ENCODE measurements around the gene TANGO6.
"Not testable (repeated sequence)": the region's sequence is repeated elsewhere in the genome, so short reads cannot be mapped to it uniquely, and the experiment has no call there.

The TANGO6 gene

DNA sequence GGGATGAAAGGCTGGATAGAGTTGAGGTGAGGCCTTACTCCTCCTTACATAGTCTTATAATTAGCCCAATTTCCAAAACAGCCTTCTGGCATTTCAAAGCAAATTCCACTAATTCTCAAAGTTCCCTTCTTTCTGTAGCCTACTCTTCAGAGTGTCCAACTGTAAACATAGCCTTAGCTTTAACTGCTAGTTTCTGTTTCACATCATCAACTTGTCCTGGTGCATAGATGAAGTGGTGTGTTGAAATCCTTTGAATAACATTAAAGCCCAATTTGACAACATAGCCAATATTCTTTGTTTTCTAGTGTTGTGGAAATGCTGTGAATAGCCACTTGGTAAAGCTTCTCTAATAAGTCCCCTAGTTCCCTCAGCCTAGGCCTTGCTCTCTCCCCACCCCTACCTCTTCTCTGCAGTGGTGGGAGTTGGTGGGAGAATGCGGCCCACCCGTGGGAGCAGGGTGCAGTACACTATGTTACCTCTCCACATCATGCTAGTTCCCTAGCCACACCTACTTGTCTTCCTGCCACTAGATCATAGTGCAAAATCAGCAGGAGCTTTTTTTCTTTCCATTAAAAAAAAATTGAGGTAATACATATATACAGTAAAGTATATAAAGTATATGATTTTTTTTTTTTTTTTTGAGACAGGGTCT lies 135.1 kb downstream of the TANGO6 start:
- no peak for DNase-seq

DNA sequence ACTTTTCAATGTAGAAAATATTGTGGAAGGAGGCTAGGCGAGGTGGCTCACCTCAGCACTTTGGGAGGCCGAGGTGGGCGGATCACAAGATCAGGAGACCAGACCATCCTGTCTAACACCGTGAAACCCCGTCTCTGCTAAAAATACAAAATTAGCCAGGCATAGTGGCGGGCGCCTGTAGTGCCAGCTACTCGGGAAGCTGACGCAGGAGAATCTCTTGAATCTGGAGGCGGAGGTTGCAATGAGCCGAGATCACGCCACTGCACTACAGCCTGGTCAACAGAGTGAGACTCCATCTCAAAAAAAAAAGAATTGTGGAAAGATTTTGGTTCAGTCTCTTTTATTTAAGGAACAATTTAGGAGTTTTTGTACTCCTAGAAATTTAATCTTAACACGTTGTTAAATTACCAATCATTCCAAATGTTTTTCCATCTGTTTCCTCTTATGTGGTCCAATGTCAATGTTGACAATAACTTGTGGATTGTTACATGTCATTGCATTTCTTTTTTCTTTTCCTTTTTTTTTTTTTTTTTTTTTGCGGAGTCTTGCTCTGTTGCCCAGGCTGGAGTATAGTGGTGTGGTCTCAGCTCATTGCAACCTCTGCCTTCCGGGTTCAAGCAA lies 137.5 kb downstream of the TANGO6 start:
- DNase-seq, result no peak

DNA sequence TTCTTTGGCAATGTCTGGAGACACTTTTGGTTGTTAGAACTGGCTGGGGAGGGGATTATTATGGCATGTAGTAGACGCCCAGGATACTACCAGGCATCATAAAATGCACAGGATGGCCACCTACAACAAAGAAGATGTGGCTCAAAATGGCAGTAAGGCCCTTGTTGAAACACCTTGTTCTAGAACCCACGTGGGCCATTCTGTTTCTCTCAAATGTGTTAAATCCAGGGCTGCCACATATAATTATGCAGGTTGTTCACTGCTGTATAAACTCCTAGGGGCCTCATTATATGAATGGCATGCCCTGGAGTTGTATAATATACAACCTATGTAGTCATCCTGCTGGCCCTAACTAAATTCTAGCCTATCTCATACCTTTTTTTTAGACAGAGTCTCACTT lies 138.6 kb downstream of the TANGO6 start:
- DNase-seq, result no peak

DNA sequence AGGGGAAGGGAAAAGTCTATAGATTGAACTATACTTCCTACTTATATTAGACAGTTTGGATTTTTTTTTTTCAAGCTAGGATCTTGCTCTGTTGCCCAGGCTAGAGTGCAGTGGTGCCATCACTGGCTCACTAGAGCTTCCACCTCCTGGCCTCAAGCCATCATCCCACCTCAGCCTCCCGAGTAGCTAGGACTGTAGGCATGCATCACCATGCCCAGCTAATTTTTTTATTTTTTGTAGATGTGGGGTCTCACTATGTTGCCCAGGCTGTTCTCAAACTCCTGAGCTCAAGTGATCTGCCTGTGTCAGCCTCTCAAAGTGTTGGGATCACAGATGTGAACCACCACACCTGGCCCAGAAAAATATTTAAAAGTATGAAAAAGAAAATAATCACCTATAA lies 141.1 kb downstream of the TANGO6 start:
- no peak for DNase-seq

DNA sequence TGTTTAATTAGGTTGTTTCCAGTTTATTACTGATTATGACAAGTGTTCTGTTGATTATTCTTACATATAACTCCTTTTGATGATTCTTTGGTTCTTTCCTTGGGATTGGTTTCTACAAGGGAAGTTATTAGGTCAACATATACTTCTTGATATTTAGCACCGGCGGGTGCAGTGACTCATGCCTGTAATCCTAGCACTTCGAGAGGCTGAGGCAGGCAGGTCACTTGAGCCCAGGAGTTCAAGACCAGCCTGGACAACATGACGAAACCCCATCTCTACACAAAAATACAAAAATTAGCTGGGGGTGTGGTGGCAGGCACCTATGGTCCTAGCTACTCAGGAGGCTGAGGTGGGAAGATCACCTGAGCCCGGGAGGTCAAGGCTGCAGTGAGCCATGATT lies 141.9 kb downstream of the TANGO6 start:
- no peak for DNase-seq

DNA sequence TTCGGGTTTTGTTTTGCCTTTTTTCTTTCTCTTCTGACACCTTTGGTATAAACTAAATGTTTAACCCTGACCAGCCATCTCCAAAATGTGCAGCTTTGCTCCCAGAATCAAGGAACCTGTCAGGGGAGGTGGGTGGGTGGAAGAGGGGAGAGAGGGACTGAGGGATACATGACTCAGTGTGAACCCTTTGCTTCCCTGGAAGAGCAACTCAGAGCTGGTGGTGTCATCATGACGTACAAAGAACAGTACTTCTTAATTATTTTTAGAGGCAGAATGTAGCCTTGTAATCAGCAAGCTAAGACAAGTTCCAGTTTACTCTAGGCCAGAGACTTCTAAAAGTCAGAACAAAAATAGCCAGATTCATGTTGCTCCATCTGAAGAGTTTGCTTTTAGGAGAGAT lies 142.5 kb downstream of the TANGO6 start:
- no peak for DNase-seq

DNA sequence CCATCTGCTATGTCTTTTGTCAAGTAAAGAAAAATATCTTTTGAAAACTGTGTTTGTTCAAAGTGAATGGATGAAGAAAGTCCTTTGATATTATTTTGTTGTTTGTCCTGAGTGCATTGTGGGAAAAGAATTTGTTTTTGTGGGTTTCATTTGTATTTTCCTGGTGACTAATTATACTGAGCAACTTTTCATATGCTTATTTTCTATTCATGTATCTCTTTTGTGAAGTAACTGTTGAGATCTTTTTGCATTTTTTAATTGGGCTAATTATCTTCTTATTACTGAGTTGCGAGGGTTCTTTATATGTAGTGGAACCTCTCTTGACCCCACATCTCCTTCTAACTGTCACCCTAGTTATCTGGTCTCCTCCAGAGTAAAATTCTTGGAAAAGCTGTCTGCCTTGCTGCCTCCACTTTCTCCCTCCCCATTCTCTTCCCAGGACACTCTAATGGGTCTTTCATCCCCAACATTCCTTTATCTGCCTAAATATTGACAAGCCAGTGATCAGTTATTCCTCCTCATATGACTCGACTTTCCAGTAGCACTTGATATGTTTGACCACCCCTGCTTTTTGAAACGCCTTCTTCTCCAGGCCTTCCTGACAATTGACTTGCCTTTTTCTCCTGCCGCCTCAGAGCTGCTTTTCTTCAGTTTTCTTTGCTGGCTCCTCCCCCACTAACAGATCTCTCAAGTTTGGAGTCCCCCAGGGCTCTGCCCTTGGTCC lies 144.6 kb downstream of the TANGO6 start:
- no peak for DNase-seq

DNA sequence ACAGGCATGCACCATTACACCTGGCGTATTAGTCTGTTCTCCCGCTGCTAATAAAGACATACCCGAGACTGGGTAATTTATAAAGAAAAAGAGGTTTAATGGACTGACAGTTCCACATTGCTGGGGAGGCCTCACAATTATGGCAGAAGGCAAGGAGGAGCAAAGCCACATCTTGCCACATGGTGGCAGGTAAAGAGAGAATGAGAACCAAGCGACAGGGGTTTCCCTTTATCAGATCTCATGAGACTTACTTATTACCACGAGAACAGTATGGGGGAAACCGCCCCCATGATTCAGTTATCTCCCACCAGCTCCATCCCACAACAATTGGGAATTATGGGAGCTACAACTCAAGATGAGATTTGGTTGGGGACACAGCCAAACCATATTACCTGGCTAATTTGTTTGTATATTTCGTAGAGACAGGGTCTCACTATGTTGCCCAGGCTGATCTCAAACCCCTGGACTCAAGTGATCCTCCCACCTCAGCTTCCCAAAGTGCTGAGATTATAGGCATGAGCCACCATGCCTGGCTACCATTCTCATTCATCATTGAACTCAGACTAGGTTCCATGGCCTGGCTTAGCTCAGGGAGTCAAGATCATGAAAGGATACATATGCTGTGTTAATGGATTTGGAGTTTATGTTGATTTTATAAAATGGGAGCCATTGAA lies 147.0 kb downstream of the TANGO6 start:
- not testable (repeated sequence) for DNase-seq

DNA sequence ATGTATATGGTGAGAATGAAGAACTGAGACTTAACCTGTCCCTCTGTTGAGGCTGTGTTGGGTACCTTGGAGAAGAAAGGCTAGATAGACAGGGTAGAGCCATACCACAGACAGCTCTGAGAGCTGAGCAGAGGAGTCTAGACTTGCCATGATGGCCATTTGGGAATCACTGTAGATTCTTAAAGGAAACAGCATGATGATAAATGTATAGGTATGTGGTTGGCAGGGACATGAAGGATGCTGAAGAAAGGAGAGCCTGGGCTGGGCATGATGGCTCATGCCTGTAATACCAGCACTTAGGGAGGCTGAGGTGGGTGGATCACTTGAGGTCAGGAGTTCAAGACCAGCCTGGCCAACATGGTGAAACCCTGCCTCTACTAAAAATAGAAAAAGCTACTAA lies 147.7 kb downstream of the TANGO6 start:
- DNase-seq, result no peak

DNA sequence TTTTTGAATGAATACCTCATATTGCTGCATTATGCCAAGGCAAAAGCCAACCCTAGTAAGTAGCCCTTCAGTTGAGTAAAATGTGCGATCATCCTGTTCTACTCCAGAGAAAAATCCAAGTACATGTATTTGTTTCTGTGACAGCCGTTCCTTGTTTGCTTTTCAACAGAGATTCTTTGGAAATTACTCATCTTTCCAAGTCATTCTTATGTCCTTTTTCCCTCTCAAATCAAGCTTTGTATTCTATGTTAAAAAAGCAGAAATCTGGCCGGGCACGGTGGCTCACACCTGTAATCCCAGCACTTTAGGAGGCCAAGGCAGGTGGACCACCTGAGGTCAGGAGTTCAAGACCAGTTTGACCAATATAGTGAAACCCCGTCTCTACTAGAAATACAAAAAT lies 149.2 kb downstream of the TANGO6 start:
- DNase-seq, result no peak

DNA sequence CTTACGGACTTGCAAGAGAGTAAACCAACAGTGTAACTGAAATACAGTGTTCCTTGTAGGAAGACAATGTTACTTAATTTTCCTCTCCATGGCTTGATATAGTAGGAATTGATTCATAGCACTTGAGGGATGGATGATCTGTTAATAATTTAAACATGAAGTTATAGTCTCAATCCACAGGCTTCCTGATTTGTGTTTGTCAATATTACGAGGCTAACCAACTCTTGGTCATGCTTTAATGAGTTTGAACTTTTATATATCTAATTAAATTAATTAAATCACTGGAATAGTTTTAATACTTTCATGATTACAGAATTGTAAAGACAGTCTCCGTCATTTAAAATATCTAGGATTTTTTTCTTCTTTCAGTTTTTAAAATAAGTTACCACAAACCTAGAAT lies 150.1 kb downstream of the TANGO6 start:
- DNase-seq, result no peak

DNA sequence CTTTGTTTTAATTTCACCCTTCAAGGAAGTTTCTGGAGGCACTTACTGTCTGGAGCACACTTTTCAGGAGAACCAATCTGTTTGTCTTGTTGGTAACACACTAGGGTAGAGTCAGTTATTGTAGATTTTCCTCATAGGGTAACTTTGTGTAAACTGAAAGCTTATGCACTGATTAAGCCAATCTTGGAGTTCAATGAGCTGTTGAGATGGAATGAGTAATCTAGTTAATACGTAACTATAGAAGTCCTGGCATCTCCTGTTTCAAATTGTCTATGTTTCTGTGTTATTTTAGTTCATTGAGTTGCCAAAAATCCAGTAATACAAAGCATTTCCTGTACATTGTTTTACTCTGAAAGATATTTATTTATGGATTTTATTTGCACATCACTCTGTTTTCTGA lies 150.6 kb downstream of the TANGO6 start:
- DNase-seq, result no peak

DNA sequence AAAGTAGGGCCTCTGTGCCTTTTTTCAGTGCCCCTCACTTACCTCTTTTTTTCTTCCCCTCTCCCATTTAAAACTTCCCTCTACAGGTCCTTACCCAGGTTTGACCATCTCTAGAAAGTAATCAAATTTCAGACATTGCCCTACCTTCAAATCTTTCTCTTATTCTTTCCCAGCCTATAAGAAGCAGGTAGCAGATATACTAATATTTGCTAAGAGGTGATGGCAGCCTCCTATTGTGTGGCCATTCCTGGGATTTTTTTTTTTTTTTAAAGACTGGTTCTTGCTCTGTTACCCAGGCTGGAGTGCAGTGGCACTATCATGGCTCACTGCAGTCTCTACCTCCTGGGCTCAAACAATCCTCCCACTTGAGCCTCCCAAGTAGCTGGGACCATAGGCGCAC lies 151.0 kb downstream of the TANGO6 start:
- no peak for DNase-seq

DNA sequence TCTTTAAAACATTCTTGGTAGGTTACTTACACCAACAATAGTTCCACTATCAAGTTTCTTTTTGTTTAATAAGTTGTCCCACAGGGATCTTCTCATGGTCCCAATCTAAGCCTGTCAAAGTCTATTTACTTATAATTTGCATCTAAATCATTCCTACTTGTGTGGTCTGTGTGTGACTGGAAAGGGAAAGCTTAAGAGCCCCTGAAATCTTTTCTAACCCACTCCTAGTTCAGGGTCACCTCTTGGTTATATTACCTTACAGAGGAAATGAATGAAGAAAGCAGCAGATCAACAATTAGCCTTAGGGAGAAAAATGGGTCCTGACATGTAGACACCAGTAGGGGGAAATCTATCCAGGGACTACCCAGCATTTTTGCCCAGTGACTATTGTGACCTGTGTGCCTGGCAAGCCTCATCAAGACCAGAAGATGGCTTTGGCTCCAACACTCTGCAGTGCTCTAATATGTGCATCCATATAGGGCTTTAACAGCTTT lies 151.7 kb downstream of the TANGO6 start:
- no peak for DNase-seq

DNA sequence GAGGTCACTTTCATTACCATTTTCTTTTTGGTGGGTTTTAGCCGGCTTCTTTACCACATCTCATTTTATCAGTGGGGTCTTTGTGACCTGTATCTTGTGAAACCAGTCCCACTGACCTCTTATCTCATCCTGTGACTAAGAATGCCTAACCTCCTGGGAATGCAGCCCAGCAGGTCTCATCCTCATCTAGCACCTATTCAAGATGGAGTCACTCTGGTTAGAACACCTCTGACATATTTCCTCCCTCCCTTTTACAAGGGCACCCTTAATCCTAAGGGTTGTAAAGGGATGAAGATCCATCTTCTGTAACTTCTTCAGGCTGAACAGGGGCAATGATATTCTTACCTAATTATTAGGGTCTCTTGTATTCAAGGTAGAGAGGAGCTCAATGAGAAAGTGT lies 154.2 kb downstream of the TANGO6 start:
- no peak for DNase-seq

DNA sequence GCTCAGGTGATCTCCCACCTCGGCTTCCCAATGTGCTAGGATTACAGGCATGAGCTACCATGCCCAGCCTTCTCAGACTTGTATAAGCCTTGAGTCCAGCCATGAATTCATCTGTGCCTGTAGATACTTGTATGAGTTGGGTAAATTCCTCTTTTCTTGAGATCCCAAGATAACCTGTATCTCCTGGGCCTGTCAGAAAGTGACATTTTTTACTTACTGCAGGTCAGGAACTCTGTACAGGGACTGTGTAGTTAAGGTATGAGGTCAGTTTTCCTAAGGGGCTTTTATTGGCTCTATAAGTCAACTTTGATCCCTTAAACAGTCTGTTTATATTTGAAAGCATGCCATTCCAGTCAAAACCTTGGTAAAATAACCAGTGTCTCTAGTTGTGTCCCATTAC lies 155.8 kb downstream of the TANGO6 start:
- DNase-seq, result no peak

DNA sequence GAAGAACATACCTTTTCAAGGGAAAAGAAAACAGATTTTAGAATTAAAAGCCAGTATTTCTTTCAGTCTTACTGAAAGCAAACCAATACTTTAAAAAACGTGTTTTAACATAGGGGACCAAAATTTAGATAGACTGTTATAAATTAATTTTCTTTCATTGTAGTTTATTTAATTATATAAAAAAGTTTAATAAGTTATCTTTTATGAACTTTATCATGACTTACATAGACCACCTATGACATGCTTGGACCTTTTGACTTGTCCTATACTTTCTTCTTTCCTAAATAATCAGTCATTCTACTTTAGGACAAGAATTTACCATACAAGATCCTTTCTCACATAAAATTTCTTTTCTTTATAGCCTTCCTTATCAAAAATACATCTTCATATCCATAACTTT lies 160.2 kb downstream of the TANGO6 start:
- no peak for DNase-seq

DNA sequence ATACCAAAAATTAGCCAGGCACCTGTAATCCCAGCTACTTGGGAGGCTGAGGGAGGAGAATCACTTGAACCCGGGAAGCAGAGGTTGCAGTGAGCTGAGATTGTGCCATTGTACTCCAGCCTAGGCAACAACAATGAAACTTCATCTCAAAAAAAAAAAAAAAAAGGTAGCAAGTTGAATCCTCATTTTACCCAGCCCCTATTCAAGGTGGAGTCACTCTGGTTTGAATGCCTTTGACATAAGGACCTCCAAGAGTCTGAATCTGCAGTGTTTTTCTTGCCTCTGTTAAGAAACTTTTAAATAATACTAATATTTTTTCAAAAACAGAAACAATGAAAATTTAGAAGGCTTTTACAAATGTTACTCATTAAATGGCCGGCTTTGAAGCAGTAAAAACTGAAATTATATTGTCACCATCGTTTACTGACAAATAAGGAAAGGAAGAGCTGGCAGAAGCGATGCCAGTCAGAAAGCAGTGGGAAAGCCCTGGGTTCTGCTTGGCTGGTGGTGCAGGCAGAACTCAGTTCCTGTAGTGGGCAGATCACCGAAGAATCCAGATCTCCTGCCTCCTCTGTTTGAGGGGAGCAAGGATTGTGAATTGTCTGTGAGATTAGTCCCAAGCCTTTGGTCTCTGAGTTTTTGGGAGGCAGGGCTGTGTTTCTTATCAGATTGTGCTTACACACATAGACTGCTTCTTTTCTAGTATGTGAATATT lies 162.5 kb downstream of the TANGO6 start:
- DNase-seq, result no peak

DNA sequence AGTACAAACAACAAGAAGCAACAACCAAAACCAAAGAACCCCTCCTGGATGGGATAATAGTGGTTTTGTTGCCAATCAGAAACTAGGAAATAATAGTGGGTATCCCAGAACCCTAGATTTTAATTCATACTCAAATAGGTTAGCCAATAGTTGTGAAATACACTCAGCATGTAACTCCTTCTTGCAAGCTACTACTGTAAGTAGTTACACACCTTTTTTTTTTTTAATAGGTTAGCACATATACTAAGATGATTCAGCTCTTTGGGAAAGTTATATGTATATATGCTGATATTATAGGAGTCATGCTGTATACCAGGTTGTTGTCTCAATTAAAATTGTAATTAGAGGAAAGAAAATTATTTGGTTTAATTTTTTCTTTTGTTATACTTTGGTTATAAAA lies 169.6 kb downstream of the TANGO6 start:
- no peak for DNase-seq

DNA sequence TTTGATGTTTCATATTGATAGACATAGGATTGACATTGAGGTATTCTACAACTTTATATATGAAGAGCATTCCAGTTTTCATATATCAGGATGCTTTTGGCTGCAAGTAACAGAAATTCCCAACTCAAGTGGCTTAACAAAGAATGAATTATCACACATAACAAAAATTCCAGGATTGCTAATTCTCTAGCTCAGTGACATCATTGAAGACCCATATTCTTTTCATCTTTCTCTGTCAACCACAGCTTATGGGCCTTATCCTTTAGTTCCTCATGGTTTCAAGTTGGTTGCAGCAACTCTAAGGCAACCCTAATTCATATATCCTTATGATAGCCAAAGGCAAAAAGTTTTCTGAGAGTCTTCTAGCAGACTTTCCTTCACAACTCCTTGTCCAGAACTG lies 170.7 kb downstream of the TANGO6 start:
- no peak for DNase-seq

DNA sequence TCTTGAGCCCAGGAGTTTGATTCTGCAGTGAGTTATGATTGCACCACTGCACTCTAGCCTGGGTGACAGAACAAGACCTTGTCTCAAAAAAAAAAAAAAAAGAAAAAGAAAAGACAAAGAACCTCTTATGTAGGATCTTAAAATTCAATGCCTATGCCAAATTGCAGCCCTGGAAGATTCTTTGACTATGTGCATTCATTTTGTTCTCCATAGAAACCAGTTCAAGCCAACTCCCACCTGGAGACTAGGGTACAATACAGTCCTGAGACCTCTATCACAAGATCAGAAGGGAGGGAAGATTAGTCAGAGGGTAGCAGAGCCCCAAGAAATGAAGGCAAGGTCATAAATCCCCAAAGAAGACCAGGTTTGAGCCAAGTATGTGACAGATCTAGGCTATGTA lies 171.5 kb downstream of the TANGO6 start:
- DNase-seq, result no peak

DNA sequence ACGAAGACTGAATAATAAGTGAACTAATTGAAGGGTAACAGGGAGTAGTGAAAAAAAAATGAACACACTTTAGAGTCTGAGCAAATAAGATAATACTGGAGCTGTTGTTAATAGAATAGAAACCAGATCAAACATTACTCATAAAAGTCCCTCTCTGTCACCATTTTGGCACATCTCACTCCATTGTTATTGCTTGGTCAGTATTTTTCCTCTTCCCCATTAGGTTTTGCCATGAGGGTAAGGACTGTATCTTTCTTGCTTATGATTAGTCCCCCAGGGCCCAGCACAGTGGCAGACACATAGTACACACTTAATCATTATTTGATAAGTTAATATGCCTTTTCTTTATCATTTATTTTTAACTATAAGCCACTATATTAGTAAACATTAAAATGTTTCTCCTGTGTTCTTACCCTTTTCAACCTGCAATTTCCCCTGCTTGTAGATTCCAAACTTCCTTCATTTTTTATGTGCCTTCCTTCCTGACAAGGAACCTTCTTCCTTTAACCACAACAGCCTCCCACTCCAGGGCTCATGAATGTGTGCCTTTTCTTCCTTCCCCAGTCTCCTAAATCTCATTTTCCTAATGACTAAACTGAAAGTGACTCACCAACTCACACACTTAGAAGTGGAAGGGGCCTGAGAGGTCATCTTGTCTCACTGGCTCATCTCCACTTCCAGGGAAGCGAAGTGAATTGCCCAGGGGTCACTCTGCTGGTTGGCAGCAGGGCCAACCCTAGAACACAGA lies 173.9 kb downstream of the TANGO6 start:
- DNase-seq, result no peak
